ENCODE data around the gene CACUL1. TPM values are rescaled to one million over a fixed set of nuclear protein-coding genes. Genes with fewer than 3 reads are reported as not detected.

CACUL1 gene
- total and polyA plus RNA-seq, 2 of the 13 experiments (the other 11 are each of a cell fraction or from before 2014, with no cell fraction given): 14.2 to 31.0 TPM

- TF ChIP-seq ARNT (IDR thresholded peaks at IDR 0.05): no peak
These were observed 8.6 kb upstream of the CACUL1 start (continued) for GRCh38 chr10:118763202-118763988.

GRCh38 chr10:118760265-118760664 lies 5.5 kb upstream of the CACUL1 start:
- Histone ChIP-seq H3K36me3 (replicated peaks in 1 of 2; ENCODE audit: control insufficient read depth in 1 of 2, insufficient read depth in 2 of 2, low read length in 2 of 2) (no peaks in the 10 kb centered on the region), H3K79me2 (ENCODE audit: insufficient read depth, low read length) (no peaks in the 10 kb centered on the region), H2AFZ (ENCODE audit: low read length) (no peak overlapping the region), H3K4me2 (ENCODE audit: low read depth, low read length) (no peak overlapping the region), H3K9me3 (ENCODE audit: low read length) (no peaks in the 10 kb centered on the region), H3K9ac (ENCODE audit: insufficient read depth, low read depth, low read length) (no peak overlapping the region), H3K4me3 (replicated peaks in 1 of 3; ENCODE audit: insufficient read depth in 1 of 3, low read depth in 2 of 3, low read length in 3 of 3) (no peak overlapping the region), H3K4me1 (ENCODE audit: insufficient read depth, low read length) (peaks cover 38% of the 10 kb centered on the region), H3K27ac (ENCODE audit: extremely low read length, insufficient read depth, low read length) (no peak overlapping the region), H4K20me1 (ENCODE audit: insufficient read depth, low read length) (no peaks in the 10 kb centered on the region), H3K27me3 (ENCODE audit: control insufficient read depth in 1 of 2, insufficient read depth in 2 of 2, low read length in 2 of 2) (no peaks in the 10 kb centered on the region)
- in situ Hi-C loops (cut with HindIII; ENCODE audit: extremely low pct_ligation_motif_present, low pct_unique_long_range_greater_than_20kb) (no loop called here), intact Hi-C loops (cut with micrococcal nuclease; ENCODE audit: unreplicated experiment) (no loop called here)
- BruUV-seq (replicated peaks): no TSS peak
- CTCF ChIA-PET (ENCODE audit: low intra/inter-chr PET ratio, low total read pairs): no interaction called here
- FAIRE-seq (no peak), ATAC-seq (no peak), DNase-seq (ENCODE audit: low spot score) (no peak)
- WGBS (ENCODE audit: low lambda C conversion rate): 58% methylated on average over 4 of the region's 36 CpGs
- POLR2A ChIA-PET: no interaction called here
- TF ChIP-seq RFX5 (IDR thresholded peaks at IDR 0.05; ENCODE audit: low read depth, low read length): no peak
- no peak for TF ChIP-seq ZNF20 (CRISPR knock-in tag; IDR thresholded peaks at IDR 0.05)
- TF ChIP-seq ZNF616 (CRISPR knock-in tag; IDR thresholded peaks at IDR 0.05; ENCODE audit: low read depth): no peak
- TF ChIP-seq CEBPZ (IDR thresholded peaks at IDR 0.05; ENCODE audit: low read length): no peak
- no peak for TF ChIP-seq RCOR2 (CRISPR knock-in tag; IDR thresholded peaks at IDR 0.05)
- no peak for TF ChIP-seq ZBTB2 (CRISPR knock-in tag; IDR thresholded peaks at IDR 0.05; ENCODE audit: low read depth)
- no peak for TF ChIP-seq ZNF660 (CRISPR knock-in tag; IDR thresholded peaks at IDR 0.05; ENCODE audit: borderline replicate concordance, low read depth)
- TF ChIP-seq ZNF256 (CRISPR knock-in tag; conservative IDR thresholded peaks at IDR 0.05): no peak
- no peak for TF ChIP-seq MAF1 (CRISPR knock-in tag; IDR thresholded peaks at IDR 0.05; ENCODE audit: borderline replicate concordance)
- no peak for TF ChIP-seq ZNF605 (CRISPR knock-in tag; IDR thresholded peaks at IDR 0.05)

All from HepG2 (cell line).